HEK293 (cell line): ENCODE measurements around the gene KDM2B.

Source experiments
- CTCF ChIA-PET: fragments of 350-600 bp; formaldehyde crosslinking; extraction: SDS; loops from one replicate; lab custom pipeline; 2021; ENCODE audit warnings: antibody characterized with exemption; lab: Yijun Ruan, JAX
- POLR2A ChIA-PET: fragments of 300-600 bp; formaldehyde crosslinking; extraction: SDS; loops from one replicate; lab custom pipeline; 2020; ENCODE audit warnings: antibody characterized with exemption, inconsistent platforms; lab: Yijun Ruan, JAX
- H3K27ac ChIP-seq: fragments of 200-500 bp; sonication (Bioruptor generic); 2 replicates; pipeline ENCODE4 v1.5.1; 2014; ENCODE audit warnings: low read depth, low read length, control low read depth, inconsistent platforms; ENCODE audit errors: extremely low read depth
- H3K36me3 ChIP-seq, 2 experiments: fragments of 200-500 bp in 1 of 2; sonication (Bioruptor generic) in 1 of 2; 1 replicate in 1 of 2; 2 replicates in 1 of 2; pipeline ENCODE4 v1.5.1; 2014 to 2017; ENCODE audit warnings: inconsistent platforms in 2 of 2, low read length in 2 of 2; ENCODE audit not compliant: control insufficient read depth in 2 of 2, insufficient read depth in 1 of 2
- H3K4me1 ChIP-seq: fragments of 200-500 bp; sonication (Bioruptor generic); 2 replicates; pipeline ENCODE4 v1.5.1; 2014; ENCODE audit warnings: mild to moderate bottlenecking, low read length, inconsistent platforms; ENCODE audit not compliant: control insufficient read depth, insufficient read depth
- H3K4me3 ChIP-seq: 2 replicates; pipeline ENCODE4 v1.5.1; 2011; ENCODE audit warnings: low read depth, mild to moderate bottlenecking, control low read depth, low read length, moderate library complexity
- H3K9me3 ChIP-seq: fragments of 200-500 bp; sonication (Bioruptor generic); 2 replicates; pipeline ENCODE4 v1.5.1; 2014; ENCODE audit warnings: low read depth, low read length, inconsistent platforms; ENCODE audit not compliant: control insufficient read depth, insufficient read depth
- MYNN ChIP-seq: fragments of 450-650 bp; formaldehyde crosslinking; IDR thresholded peaks from 2 replicates; pipeline ENCODE4 v1.5.1; 2016; ENCODE audit warnings: missing biosample characterization, missing genetic modification characterization, borderline replicate concordance
- OVOL3 ChIP-seq: fragments of 450-650 bp; formaldehyde crosslinking; IDR thresholded peaks from 2 replicates; pipeline ENCODE4 v1.5.1; 2016; ENCODE audit warnings: missing biosample characterization, missing genetic modification characterization
- RBAK ChIP-seq: fragments of 450-650 bp; formaldehyde crosslinking; IDR thresholded peaks from 2 replicates; pipeline ENCODE4 v1.5.1; 2016; ENCODE audit warnings: missing biosample characterization, missing genetic modification characterization
- REPIN1 ChIP-seq: fragments of 450-650 bp; formaldehyde crosslinking; IDR thresholded peaks from 2 replicates; pipeline ENCODE4 v1.5.1; 2017; ENCODE audit warnings: missing biosample characterization, missing genetic modification characterization, low read depth
- TCF7L2 ChIP-seq: IDR thresholded peaks from 2 replicates; pipeline ENCODE4 v1.6.1; 2011; ENCODE audit warnings: low read depth, mild to moderate bottlenecking, inconsistent platforms, low read length, moderate library complexity, borderline replicate concordance
- TRIM28 ChIP-seq: IDR thresholded peaks from 2 replicates; pipeline ENCODE4 v1.6.1; 2011; ENCODE audit warnings: low read length, control low read depth, borderline replicate concordance
- WT1 ChIP-seq: fragments of 450-650 bp; formaldehyde crosslinking; IDR thresholded peaks from 2 replicates; pipeline ENCODE4 v1.5.1; 2016; ENCODE audit warnings: missing biosample characterization, missing genetic modification characterization
- ZEB2 ChIP-seq: fragments of 450-650 bp; formaldehyde crosslinking; IDR thresholded peaks from 2 replicates; pipeline ENCODE4 v1.5.1; 2016; ENCODE audit warnings: missing biosample characterization, missing genetic modification characterization
- ZNF350 ChIP-seq: fragments of 450-650 bp; formaldehyde crosslinking; IDR thresholded peaks from 2 replicates; pipeline ENCODE4 v1.5.0; 2017; ENCODE audit warnings: missing biosample characterization, mild to moderate bottlenecking, missing genetic modification characterization
- ZNF48 ChIP-seq: fragments of 450-650 bp; formaldehyde crosslinking; IDR thresholded peaks from 2 replicates; pipeline ENCODE4 v1.5.1; 2016; ENCODE audit warnings: missing biosample characterization, missing genetic modification characterization
- ZNF510 ChIP-seq: fragments of 450-650 bp; formaldehyde crosslinking; IDR thresholded peaks from 2 replicates; pipeline ENCODE4 v1.5.1; 2018; ENCODE audit warnings: mild to moderate bottlenecking, missing genetic modification characterization, missing biosample characterization; ENCODE audit not compliant: insufficient replicate concordance
- ZNF560 ChIP-seq: fragments of 450-650 bp; formaldehyde crosslinking; IDR thresholded peaks from 2 replicates; pipeline ENCODE4 v1.5.1; 2017; ENCODE audit warnings: missing biosample characterization, missing genetic modification characterization, borderline replicate concordance
- ZNF585B ChIP-seq: fragments of 450-650 bp; formaldehyde crosslinking; IDR thresholded peaks from 2 replicates; pipeline ENCODE4 v1.5.1; 2016; ENCODE audit warnings: missing biosample characterization, missing genetic modification characterization
- ZNF610 ChIP-seq: fragments of 450-650 bp; formaldehyde crosslinking; IDR thresholded peaks from 2 replicates; pipeline ENCODE4 v1.5.1; 2016; ENCODE audit warnings: missing biosample characterization, missing genetic modification characterization, borderline replicate concordance
- ZNF629 ChIP-seq: fragments of 450-650 bp; formaldehyde crosslinking; IDR thresholded peaks from 2 replicates; pipeline ENCODE4 v1.5.1; 2017; ENCODE audit warnings: missing biosample characterization, missing genetic modification characterization
- ZNF660 ChIP-seq: fragments of 450-650 bp; IDR thresholded peaks from 2 replicates; pipeline ENCODE4 v1.5.1; 2018; ENCODE audit warnings: missing biosample characterization, mild to moderate bottlenecking, missing genetic modification characterization
- ZNF701 ChIP-seq: fragments of 450-650 bp; formaldehyde crosslinking; IDR thresholded peaks from 2 replicates; pipeline ENCODE4 v1.5.1; 2016; ENCODE audit warnings: missing biosample characterization, missing genetic modification characterization
- ZNF768 ChIP-seq: fragments of 450-650 bp; formaldehyde crosslinking; IDR thresholded peaks from 2 replicates; pipeline ENCODE4 v1.5.1; 2018; ENCODE audit warnings: missing biosample characterization, mild to moderate bottlenecking, missing genetic modification characterization
- ZSCAN23 ChIP-seq: fragments of 450-650 bp; formaldehyde crosslinking; IDR thresholded peaks from 2 replicates; pipeline ENCODE4 v1.5.1; 2016; ENCODE audit warnings: missing biosample characterization, missing genetic modification characterization
- TF ChIP-seq, protein P1 (sequence below): fragments of 450-650 bp; formaldehyde crosslinking; IDR thresholded peaks from 2 replicates; pipeline ENCODE4; 2016; ENCODE audit warnings: missing biosample characterization, missing genetic modification characterization
- TF ChIP-seq, protein P2 (sequence below): fragments of 450-650 bp; formaldehyde crosslinking; IDR thresholded peaks from 2 replicates; pipeline ENCODE4 v1.5.1; 2016; ENCODE audit warnings: missing biosample characterization, missing genetic modification characterization
- TF ChIP-seq, protein P3 (sequence below): fragments of 450-650 bp; formaldehyde crosslinking; conservative IDR thresholded peaks from 2 replicates; pipeline ENCODE4 v1.5.1; 2016; ENCODE audit warnings: low read depth, missing biosample characterization, missing genetic modification characterization

Gene KDM2B

DNA sequence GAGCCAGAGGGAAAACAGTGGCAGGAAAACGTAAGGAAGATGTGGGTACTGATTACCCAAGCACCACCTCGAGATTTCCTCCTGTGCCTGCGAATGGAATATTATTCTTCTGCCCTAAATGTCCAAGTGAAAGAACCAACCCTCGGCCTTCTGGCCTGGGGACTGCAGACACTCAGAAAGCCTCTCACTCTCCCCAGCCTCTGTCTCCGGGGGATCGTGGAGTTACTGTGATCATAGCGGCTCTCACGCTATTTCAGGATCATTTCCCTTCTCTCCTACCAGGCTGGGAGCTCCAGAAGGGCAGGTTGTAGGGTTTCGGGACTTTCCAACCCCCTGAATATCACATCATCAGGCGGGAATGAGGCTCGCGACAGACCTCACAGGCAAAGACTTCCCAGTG, 68.9 kb downstream of the KDM2B start:
- TF ChIP-seq ZNF510 (tag by site-specific recombination), result no peak
- no peak for TF ChIP-seq ZNF585B (tag by site-specific recombination)
- TF ChIP-seq ZNF701 (tag by site-specific recombination), result no peak
- TF ChIP-seq ZEB2 (tag by site-specific recombination), result no peak
- no peak overlapping the region for H3K27ac ChIP-seq
- no peak overlapping the region for H3K4me3 ChIP-seq
- no peaks in the 10 kb centered on the region for H3K9me3 ChIP-seq
- no peaks in the 10 kb centered on the region for H3K4me1 ChIP-seq
- ChIA-PET POLR2A (no interaction called here), CTCF (no interaction called here)
- H3K36me3 ChIP-seq, result peaks cover 4 to 31% of the 10 kb centered on the region in 2 experiments; a peak in 2 of 3 replicates

DNA sequence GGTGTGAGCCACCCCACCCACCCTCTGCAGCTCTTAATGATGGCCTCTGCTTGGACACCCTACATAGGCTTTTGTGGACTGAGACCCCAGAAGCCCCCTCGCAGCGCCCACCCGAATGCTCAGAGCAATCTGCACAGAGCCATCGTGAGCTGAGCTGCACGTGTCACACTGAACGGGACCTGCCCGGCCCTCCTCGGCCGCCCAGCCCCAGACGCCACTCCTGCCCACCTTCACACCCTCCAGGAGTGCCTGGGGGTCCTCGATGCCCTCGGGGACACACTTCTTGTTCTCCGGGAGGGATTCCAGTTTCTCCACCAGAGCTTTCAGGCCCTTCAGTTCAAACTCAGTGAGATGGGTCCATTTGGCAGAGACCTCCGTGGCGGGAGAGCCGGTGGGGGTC, 71.5 kb downstream of the KDM2B start:
- H3K4me3 ChIP-seq, result no peak overlapping the region
- POLR2A ChIA-PET, result no interaction called here
- TF ChIP-seq RBAK (tag by site-specific recombination), result no peak
- no peak for TF ChIP-seq ZNF350
- TF ChIP-seq OVOL3 (tag by site-specific recombination), result no peak
- TF ChIP-seq MYNN (tag by site-specific recombination), result no peak
- no peak for TF ChIP-seq ZSCAN23
- TF ChIP-seq, protein P1, sequence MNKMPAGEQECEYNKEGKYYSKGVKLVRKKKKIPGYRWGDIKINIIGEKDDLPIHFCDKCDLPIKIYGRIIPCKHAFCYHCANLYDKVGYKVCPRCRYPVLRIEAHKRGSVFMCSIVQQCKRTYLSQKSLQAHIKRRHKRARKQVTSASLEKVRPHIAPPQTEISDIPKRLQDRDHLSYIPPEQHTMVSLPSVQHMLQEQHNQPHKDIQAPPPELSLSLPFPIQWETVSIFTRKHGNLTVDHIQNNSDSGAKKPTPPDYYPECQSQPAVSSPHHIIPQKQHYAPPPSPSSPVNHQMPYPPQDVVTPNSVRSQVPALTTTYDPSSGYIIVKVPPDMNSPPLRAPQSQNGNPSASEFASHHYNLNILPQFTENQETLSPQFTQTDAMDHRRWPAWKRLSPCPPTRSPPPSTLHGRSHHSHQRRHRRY (tag by site-specific recombination), result no peak
- no peak for TF ChIP-seq ZNF610 (tag by site-specific recombination)
- no peak for TF ChIP-seq TRIM28
- TF ChIP-seq ZNF660 (tag by site-specific recombination), result no peak
- no peak for TF ChIP-seq ZNF629 (tag by site-specific recombination)
- TF ChIP-seq, protein P2, sequence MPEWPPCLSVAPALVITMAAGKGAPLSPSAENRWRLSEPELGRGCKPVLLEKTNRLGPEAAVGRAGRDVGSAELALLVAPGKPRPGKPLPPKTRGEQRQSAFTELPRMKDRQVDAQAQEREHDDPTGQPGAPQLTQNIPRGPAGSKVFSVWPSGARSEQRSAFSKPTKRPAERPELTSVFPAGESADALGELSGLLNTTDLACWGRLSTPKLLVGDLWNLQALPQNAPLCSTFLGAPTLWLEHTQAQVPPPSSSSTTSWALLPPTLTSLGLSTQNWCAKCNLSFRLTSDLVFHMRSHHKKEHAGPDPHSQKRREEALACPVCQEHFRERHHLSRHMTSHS (tag by site-specific recombination), result no peak
- TF ChIP-seq, all 188 proteins: peak for 0
- H3K36me3 ChIP-seq, result peaks cover 4 to 31% of the 10 kb centered on the region in 2 experiments; a peak in 2 of 3 replicates
- CTCF ChIA-PET, result interaction anchor here (0.6 to 1.3 kb wide), 2 partner anchors 159 to 218 kb away, joined by 3 to 5 read pairs; no protein-coding TSS in a partner anchor
- no peaks in the 10 kb centered on the region for H3K4me1 ChIP-seq
- no peaks in the 10 kb centered on the region for H3K9me3 ChIP-seq
- H3K27ac ChIP-seq, result no peak overlapping the region

DNA sequence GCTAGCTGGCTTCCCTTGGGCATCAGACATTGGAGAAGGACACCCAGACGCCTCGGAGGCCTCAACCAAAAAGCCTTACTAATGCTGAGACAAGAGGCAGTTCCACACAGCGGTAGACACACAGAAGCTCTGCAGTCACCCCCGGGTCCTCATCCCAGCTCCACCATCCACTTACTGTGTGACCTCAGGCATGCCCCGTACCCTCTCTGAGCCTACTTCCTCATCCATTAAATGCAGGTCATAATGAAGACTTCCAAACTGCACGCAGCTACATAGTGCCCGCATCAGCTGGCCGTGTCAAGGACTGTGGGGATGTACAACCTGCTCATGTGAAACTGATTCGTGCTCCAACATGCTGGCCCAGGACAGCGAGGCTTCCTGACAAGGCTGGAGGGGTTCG, 72.3 kb downstream of the KDM2B start:
- Histone ChIP-seq H3K36me3 (peaks cover 4 to 31% of the 10 kb centered on the region in 2 experiments; a peak in 2 of 3 replicates), H3K27ac (no peak overlapping the region), H3K4me3 (no peak overlapping the region), H3K4me1 (no peaks in the 10 kb centered on the region), H3K9me3 (no peaks in the 10 kb centered on the region)
- TF ChIP-seq ZNF560 (tag by site-specific recombination), result no peak
- TF ChIP-seq ZNF48 (tag by site-specific recombination), result no peak
- no peak for TF ChIP-seq WT1
- no peak for TF ChIP-seq OVOL3 (tag by site-specific recombination)
- peak; percentile 49; the same call in 1 of the 2 replicates for TF ChIP-seq ZNF768 (tag by site-specific recombination)
- no peak for TF ChIP-seq TCF7L2
- TF ChIP-seq REPIN1, result no peak
- TF ChIP-seq, protein P3, sequence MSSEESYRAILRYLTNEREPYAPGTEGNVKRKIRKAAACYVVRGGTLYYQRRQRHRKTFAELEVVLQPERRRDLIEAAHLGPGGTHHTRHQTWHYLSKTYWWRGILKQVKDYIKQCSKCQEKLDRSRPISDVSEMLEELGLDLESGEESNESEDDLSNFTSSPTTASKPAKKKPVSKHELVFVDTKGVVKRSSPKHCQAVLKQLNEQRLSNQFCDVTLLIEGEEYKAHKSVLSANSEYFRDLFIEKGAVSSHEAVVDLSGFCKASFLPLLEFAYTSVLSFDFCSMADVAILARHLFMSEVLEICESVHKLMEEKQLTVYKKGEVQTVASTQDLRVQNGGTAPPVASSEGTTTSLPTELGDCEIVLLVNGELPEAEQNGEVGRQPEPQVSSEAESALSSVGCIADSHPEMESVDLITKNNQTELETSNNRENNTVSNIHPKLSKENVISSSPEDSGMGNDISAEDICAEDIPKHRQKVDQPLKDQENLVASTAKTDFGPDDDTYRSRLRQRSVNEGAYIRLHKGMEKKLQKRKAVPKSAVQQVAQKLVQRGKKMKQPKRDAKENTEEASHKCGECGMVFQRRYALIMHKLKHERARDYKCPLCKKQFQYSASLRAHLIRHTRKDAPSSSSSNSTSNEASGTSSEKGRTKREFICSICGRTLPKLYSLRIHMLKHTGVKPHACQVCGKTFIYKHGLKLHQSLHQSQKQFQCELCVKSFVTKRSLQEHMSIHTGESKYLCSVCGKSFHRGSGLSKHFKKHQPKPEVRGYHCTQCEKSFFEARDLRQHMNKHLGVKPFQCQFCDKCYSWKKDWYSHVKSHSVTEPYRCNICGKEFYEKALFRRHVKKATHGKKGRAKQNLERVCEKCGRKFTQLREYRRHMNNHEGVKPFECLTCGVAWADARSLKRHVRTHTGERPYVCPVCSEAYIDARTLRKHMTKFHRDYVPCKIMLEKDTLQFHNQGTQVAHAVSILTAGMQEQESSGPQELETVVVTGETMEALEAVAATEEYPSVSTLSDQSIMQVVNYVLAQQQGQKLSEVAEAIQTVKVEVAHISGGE, result no peak
- ChIA-PET POLR2A (no interaction called here), CTCF (interaction anchor here (0.6 to 1.4 kb wide), 3 partner anchors 9 to 160 kb away, joined by 4 to 7 read pairs (median 5); no protein-coding TSS in a partner anchor)
